HG03159 (cell line): ENCODE measurements around the gene LRRC10B.

Experiments
- ATAC-seq: cut with Tn5 transposase; IDR thresholded peaks from one replicate; pipeline ENCODE4 v1.9.1; 2021; ENCODE audit warnings: mild to moderate bottlenecking, moderate library complexity; ENCODE audit not compliant: unreplicated experiment

Gene LRRC10B

GRCh38 chr11:61486011-61486620 is 22.4 kb upstream of the LRRC10B start:
- ATAC-seq, result no peak

GRCh38 chr11:61486779-61487178 is 21.8 kb upstream of the LRRC10B start:
- ATAC-seq, result no peak

- no peak for ATAC-seq
These were observed 21.1 kb upstream of the LRRC10B start for GRCh38 chr11:61487342-61488025.

GRCh38 chr11:61488651-61489291 is 19.8 kb upstream of the LRRC10B start:
- ATAC-seq, result no peak

GRCh38 chr11:61489833-61490721 is 18.5 kb upstream of the LRRC10B start:
- no peak for ATAC-seq

GRCh38 chr11:61491736-61492395 is 16.7 kb upstream of the LRRC10B start:
- ATAC-seq, result no peak

GRCh38 chr11:61494381-61494961 is 14.1 kb upstream of the LRRC10B start:
- ATAC-seq, result no peak

- no peak for ATAC-seq
These were observed 12.5 kb upstream of the LRRC10B start for GRCh38 chr11:61495801-61496601.

GRCh38 chr11:61496602-61497400 is 11.7 kb upstream of the LRRC10B start:
- no peak for ATAC-seq

GRCh38 chr11:61497473-61497872 is 11.1 kb upstream of the LRRC10B start:
- no peak for ATAC-seq

- ATAC-seq, result no peak
These were observed 10.7 kb upstream of the LRRC10B start for GRCh38 chr11:61497876-61498275.

- no peak for ATAC-seq
These were observed 9.7 kb upstream of the LRRC10B start for GRCh38 chr11:61498767-61499341.

GRCh38 chr11:61499816-61500491 is 8.6 kb upstream of the LRRC10B start:
- no peak for ATAC-seq

GRCh38 chr11:61502522-61502921 is 6.0 kb upstream of the LRRC10B start:
- no peak for ATAC-seq

- ATAC-seq, result no peak
These were observed 5.3 kb upstream of the LRRC10B start for GRCh38 chr11:61503135-61503770.

GRCh38 chr11:61505106-61505505 is 3.4 kb upstream of the LRRC10B start:
- ATAC-seq, result no peak

GRCh38 chr11:61505640-61506155 is 2.9 kb upstream of the LRRC10B start:
- ATAC-seq, result no peak
